GM23338 (cell line): Measurements from ENCODE around the gene GDE1. TPM values are rescaled to one million over a fixed set of nuclear protein-coding genes. Genes with fewer than 3 reads are reported as not detected.

ENCODE experiments used
- ATAC-seq: fragments of 200-7000 bp; cut with Tn5 transposase; 3 replicates; pipeline ENCODE4 v1.9.1; 2020
- DNase-seq: peaks from one replicate; pipeline ENCODE4 v3.0.0-alpha.2; 2015; ENCODE audit warnings: low spot score
- H2AFZ ChIP-seq: fragments of 200-600 bp; sonication (generic); 2 replicates; pipeline ENCODE4 v1.8.0; 2016; ENCODE audit warnings: antibody characterized with exemption, mild to moderate bottlenecking, moderate library complexity
- H3F3A ChIP-seq: fragments of 200-600 bp; sonication (generic); replicated peaks from 2 replicates; pipeline ENCODE4 v1.8.0; 2017; ENCODE audit warnings: antibody characterized with exemption, mixed run types, low read depth
- H3K27ac ChIP-seq: fragments of 200-600 bp; sonication (generic); 2 replicates; pipeline ENCODE4 v1.6.1; 2016; ENCODE audit warnings: low read depth
- H3K27me3 ChIP-seq: fragments of 200-600 bp; sonication (generic); 2 replicates; pipeline ENCODE4 v1.8.0; 2016; ENCODE audit warnings: mild to moderate bottlenecking, mixed run types, moderate library complexity; ENCODE audit not compliant: insufficient read depth
- H3K36me3 ChIP-seq: fragments of 200-600 bp; sonication (generic); 2 replicates; pipeline ENCODE4 v1.8.0; 2016; ENCODE audit warnings: mild to moderate bottlenecking; ENCODE audit not compliant: insufficient read depth
- H3K4me1 ChIP-seq: fragments of 200-600 bp; sonication (generic); 2 replicates; pipeline ENCODE4 v1.8.0; 2016; ENCODE audit warnings: mild to moderate bottlenecking, moderate library complexity; ENCODE audit not compliant: insufficient read depth
- H3K4me2 ChIP-seq: fragments of 200-600 bp; sonication (generic); 2 replicates; pipeline ENCODE4 v1.7.1; 2017; ENCODE audit warnings: mixed run types
- H3K4me3 ChIP-seq: fragments of 200-600 bp; sonication (generic); 2 replicates; pipeline ENCODE4 v1.6.1; 2016; ENCODE audit warnings: mixed run types
- H3K79me2 ChIP-seq: fragments of 200-600 bp; sonication (generic); replicated peaks from 2 replicates; pipeline ENCODE4 v1.8.0; 2017; ENCODE audit warnings: mild to moderate bottlenecking; ENCODE audit not compliant: insufficient read depth
- H3K9me2 ChIP-seq: fragments of 200-600 bp; sonication (generic); 2 replicates; pipeline ENCODE4 v1.8.0; 2017; ENCODE audit not compliant: insufficient read depth
- H4K20me1 ChIP-seq: fragments of 200-600 bp; sonication (generic); replicated peaks from 2 replicates; pipeline ENCODE4 v1.8.0; 2017; ENCODE audit warnings: mild to moderate bottlenecking; ENCODE audit not compliant: insufficient read depth
- H3K27ac Mint-ChIP-seq: 2 replicates; pipeline ENCODE4 v1.8.0; 2020; ENCODE audit warnings: inconsistent platforms, mild to moderate bottlenecking, moderate library complexity, mixed read lengths
- H3K27me3 Mint-ChIP-seq: 3 replicates; pipeline ENCODE4 v1.8.0; 2022; ENCODE audit warnings: low read depth, mild to moderate bottlenecking, moderate library complexity, mixed read lengths, inconsistent platforms; ENCODE audit not compliant: insufficient read depth, poor library complexity
- H3K36me3 Mint-ChIP-seq: 3 replicates; pipeline ENCODE4 v1.8.0; 2021; ENCODE audit warnings: low read depth, mild to moderate bottlenecking, inconsistent platforms, moderate library complexity, mixed read lengths
- H3K4me1 Mint-ChIP-seq: 3 replicates; pipeline ENCODE4 v1.8.0; 2020; ENCODE audit warnings: mild to moderate bottlenecking, inconsistent platforms, mixed read lengths
- H3K4me3 Mint-ChIP-seq: 3 replicates; pipeline ENCODE4 v1.8.0; 2021; ENCODE audit warnings: moderate library complexity, mild to moderate bottlenecking, inconsistent platforms, mixed read lengths
- H3K9me3 Mint-ChIP-seq: 3 replicates; pipeline ENCODE4 v1.8.0; 2020; ENCODE audit warnings: moderate library complexity, mild to moderate bottlenecking, inconsistent platforms, mixed read lengths
- CREB1 ChIP-seq: fragments of 250-450 bp; sonication (Bioruptor Pico); IDR thresholded peaks from 2 replicates; pipeline ENCODE4 v1.5.0; 2020; ENCODE audit warnings: low read depth, mild to moderate bottlenecking, moderate library complexity
- CTCF ChIP-seq, 2 experiments: fragments of 200-600 bp in 1 of 2; sonication (generic) in 1 of 2; conservative IDR thresholded peaks; 2 replicates each; pipeline versions ENCODE4 v1.5.1 to v1.6.1; 2016 to 2017; ENCODE audit warnings: antibody characterized with exemption in 2 of 2, low read depth in 2 of 2, mild to moderate bottlenecking in 2 of 2, moderate library complexity in 1 of 2
- ETS1 ChIP-seq: IDR thresholded peaks from 2 replicates; pipeline ENCODE4 v1.6.1; 2016; ENCODE audit warnings: antibody characterized with exemption
- EZH2 ChIP-seq: fragments of 200-600 bp; sonication (generic); IDR thresholded peaks from one replicate; pipeline ENCODE4 v1.8.0; 2017; ENCODE audit warnings: antibody characterized with exemption, mild to moderate bottlenecking, low read depth; ENCODE audit not compliant: unreplicated experiment
- EZH2phosphoT487 ChIP-seq: fragments of 200-600 bp; sonication (generic); IDR thresholded peaks from one replicate; pipeline ENCODE4 v1.8.1; 2018; ENCODE audit warnings: antibody characterized with exemption; ENCODE audit not compliant: unreplicated experiment
- JUNB ChIP-seq: IDR thresholded peaks from one replicate; pipeline ENCODE4 v1.6.1; 2016; ENCODE audit warnings: antibody characterized with exemption; ENCODE audit not compliant: unreplicated experiment
- POLR2AphosphoS5 ChIP-seq: IDR thresholded peaks from 2 replicates; pipeline ENCODE4 v1.6.1; 2016; ENCODE audit warnings: antibody characterized with exemption, low read depth
- REST ChIP-seq: IDR thresholded peaks from one replicate; pipeline ENCODE4 v1.6.1; 2018; ENCODE audit warnings: antibody characterized with exemption; ENCODE audit not compliant: unreplicated experiment
- STAT1 ChIP-seq: IDR thresholded peaks from one replicate; pipeline ENCODE4 v1.6.1; 2016; ENCODE audit warnings: antibody characterized with exemption; ENCODE audit not compliant: unreplicated experiment
- ZNF114 ChIP-seq: fragments of 250-450 bp; sonication (Bioruptor Pico); IDR thresholded peaks from 2 replicates; pipeline ENCODE4 v1.5.0; 2020; ENCODE audit warnings: mild to moderate bottlenecking, moderate library complexity
- ZNF331 ChIP-seq: fragments of 250-450 bp; sonication (Bioruptor Pico); IDR thresholded peaks from 2 replicates; pipeline ENCODE4 v1.5.0; 2020; ENCODE audit warnings: low read depth, mild to moderate bottlenecking, moderate library complexity
- ZNF462 ChIP-seq: fragments of 250-450 bp; sonication (Bioruptor Pico); IDR thresholded peaks from 2 replicates; pipeline ENCODE4 v1.5.0; 2020; ENCODE audit warnings: mild to moderate bottlenecking, moderate library complexity
- polyA plus RNA-seq: library from polyadenylated mRNA; unstranded; fragments of >200 nt; fragmentation: Nextera tagmentation; extraction: Ambion mirVana; gene quantifications from 2 replicates; pipeline ENCODE4 v1.2.1, GENCODE V29; 2016
- total RNA-seq: library from RNA; depleted of rRNA; stranded (reverse); fragments of >200 nt; shearing (Covaris generic); gene quantifications from 2 replicates; pipeline ENCODE4 v1.2.3, GENCODE V29; 2014

Gene GDE1
- total and polyA plus RNA-seq, 2 experiments from 2014 or later: 30.0 to 69.3 TPM

GRCh38 chr16:19563377-19563776 is 41.5 kb upstream of the GDE1 start:
- Histone ChIP-seq H2AFZ (no peak overlapping the region), H3K4me3 (no peak overlapping the region), H4K20me1 (no peaks in the 10 kb centered on the region), H3F3A (no peaks in the 10 kb centered on the region), H3K27me3 (no peaks in the 10 kb centered on the region), H3K79me2 (peaks cover 34% of the 10 kb centered on the region), H3K4me1 (no peaks in the 10 kb centered on the region), H3K27ac (no peak overlapping the region), H3K36me3 (peaks cover 11% of the 10 kb centered on the region; the same call in 1 of the 2 replicates), H3K9me2 (no peaks in the 10 kb centered on the region), H3K4me2 (no peak overlapping the region)
- peaks cover 10% of the 10 kb centered on the region for H3K9me3 Mint-ChIP-seq
- TF ChIP-seq POLR2AphosphoS5: no peak
- TF ChIP-seq ETS1: no peak
- TF ChIP-seq CTCF (conservative IDR thresholded peaks at IDR 0.05; ENCODE audit: low read depth in 2 of 2): no peak
- no peak for TF ChIP-seq ZNF331 (CRISPR knock-in tag)
- TF ChIP-seq EZH2phosphoT487: no peak
- no peak for TF ChIP-seq CREB1 (CRISPR knock-in tag)
- TF ChIP-seq REST: no peak
- TF ChIP-seq STAT1: no peak
- no peak for TF ChIP-seq ZNF462 (CRISPR knock-in tag)
- TF ChIP-seq ZNF114 (CRISPR knock-in tag): no peak
- TF ChIP-seq EZH2: no peak
- TF ChIP-seq JUNB: no peak
- H3K27me3 Mint-ChIP-seq: peaks cover 4% of the 10 kb centered on the region
- DNase-seq (no peak), ATAC-seq (no peak)
- peaks cover 7% of the 10 kb centered on the region; the same call in 1 of the 3 replicates for H3K4me1 Mint-ChIP-seq
- peaks cover 53% of the 10 kb centered on the region for H3K36me3 Mint-ChIP-seq
- no peak overlapping the region for H3K27ac Mint-ChIP-seq
- H3K4me3 Mint-ChIP-seq: no peak overlapping the region
